ENCODE measurements around the gene CD33. TPM values are rescaled to one million over a fixed set of nuclear protein-coding genes. Genes with fewer than 3 reads are reported as not detected.

The CD33 gene
- total RNA-seq, 1 experiment from 2014 or later: 0.31 TPM

DNA sequence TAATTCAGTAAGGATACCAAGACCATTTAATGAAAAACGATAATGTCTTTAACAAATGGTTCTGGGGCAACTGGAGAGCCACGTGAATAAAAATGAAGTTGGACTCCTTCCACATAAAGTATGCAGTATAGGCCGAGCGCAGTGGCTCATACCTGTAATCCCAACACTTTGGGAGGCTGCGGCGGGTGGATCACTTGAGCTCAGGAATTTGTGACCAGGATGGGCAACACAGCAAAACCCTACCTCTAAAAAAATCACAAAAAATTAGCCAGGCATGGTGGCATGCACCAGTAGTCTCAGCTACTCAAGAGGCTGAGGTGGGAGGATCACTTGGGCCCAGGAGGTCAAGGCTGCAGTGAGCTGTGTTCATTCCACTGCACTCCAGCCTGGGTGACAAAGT lies 20.6 kb upstream of the CD33 start:
- TF ChIP-seq E2F1 (CRISPR knock-in tag; IDR thresholded peaks at IDR 0.05) (no peak), OVOL2 (CRISPR knock-in tag; IDR thresholded peaks at IDR 0.05; ENCODE audit: borderline replicate concordance) (no peak), NR1H2 (CRISPR knock-in tag; IDR thresholded peaks at IDR 0.05) (no peak), ATF1 (CRISPR knock-in tag; IDR thresholded peaks at IDR 0.05) (no peak), CBFB (CRISPR knock-in tag; IDR thresholded peaks at IDR 0.05; ENCODE audit: low read depth) (no peak), ZNF423 (CRISPR knock-in tag; IDR thresholded peaks at IDR 0.05) (no peak), ELF4 (CRISPR knock-in tag; IDR thresholded peaks at IDR 0.05; ENCODE audit: low read depth) (no peak)
- TF ChIP-seq, protein P1, sequence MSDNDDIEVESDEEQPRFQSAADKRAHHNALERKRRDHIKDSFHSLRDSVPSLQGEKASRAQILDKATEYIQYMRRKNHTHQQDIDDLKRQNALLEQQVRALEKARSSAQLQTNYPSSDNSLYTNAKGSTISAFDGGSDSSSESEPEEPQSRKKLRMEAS (CRISPR knock-in tag; IDR thresholded peaks at IDR 0.05): no peak
- DNase-seq (ENCODE audit: low spot score) (no peak), ATAC-seq (no peak)
- peaks cover 32% of the 10 kb centered on the region for H3K27me3 Mint-ChIP-seq (ENCODE audit: low read depth)
- POLR2A ChIA-PET: no interaction called here
- no peaks in the 10 kb centered on the region for H3K9me3 Mint-ChIP-seq
- no peak overlapping the region for H3K4me3 Mint-ChIP-seq
- no peaks in the 10 kb centered on the region for H3K4me1 Mint-ChIP-seq
- H3K36me3 Mint-ChIP-seq: no peaks in the 10 kb centered on the region
- CTCF ChIA-PET: no interaction called here
- no peak overlapping the region for H3K27ac Mint-ChIP-seq

DNA sequence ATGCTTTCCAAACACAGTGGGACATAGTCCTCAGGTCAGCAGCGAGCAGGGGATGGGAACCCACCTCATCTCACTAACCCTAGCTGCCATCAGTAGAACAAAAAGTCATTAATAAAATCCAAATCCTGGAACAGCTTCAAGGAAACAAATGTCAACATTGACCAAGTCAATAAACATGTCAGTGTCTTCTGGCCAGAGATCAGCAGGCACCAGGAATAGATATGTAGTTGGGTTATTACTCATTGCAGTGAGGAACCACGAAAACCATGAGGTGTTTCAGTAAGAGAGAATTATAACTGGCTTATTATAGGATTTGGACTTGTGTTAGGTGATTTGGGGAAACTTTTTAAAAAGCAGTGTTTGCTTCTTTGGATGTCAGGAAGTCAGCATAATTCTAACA lies 17.1 kb upstream of the CD33 start:
- Mint-ChIP-seq H3K9me3 (no peaks in the 10 kb centered on the region; the same call in 1 of the 2 replicates), H3K4me3 (no peak overlapping the region), H3K27me3 (ENCODE audit: low read depth) (peaks cover 31% of the 10 kb centered on the region), H3K36me3 (no peaks in the 10 kb centered on the region), H3K27ac (no peak overlapping the region), H3K4me1 (no peaks in the 10 kb centered on the region)
- ChIA-PET POLR2A (no interaction called here), CTCF (interaction anchor here (1.1 to 1.6 kb wide), 2 partner anchors 9 to 50 kb away, joined by 3 to 7 read pairs; no protein-coding TSS in a partner anchor)
- ATAC-seq: no peak
- DNase-seq (ENCODE audit: low spot score): no peak
- TF ChIP-seq OVOL2 (CRISPR knock-in tag; IDR thresholded peaks at IDR 0.05; ENCODE audit: borderline replicate concordance) (no peak), PRRX2 (CRISPR knock-in tag; IDR thresholded peaks at IDR 0.05) (no peak), AR (CRISPR knock-in tag; IDR thresholded peaks at IDR 0.05) (no peak), ZNF317 (CRISPR knock-in tag; IDR thresholded peaks at IDR 0.05; ENCODE audit: borderline replicate concordance, low read depth) (no peak), ZMAT4 (CRISPR knock-in tag; IDR thresholded peaks at IDR 0.05) (no peak), CREM (CRISPR knock-in tag; IDR thresholded peaks at IDR 0.05) (no peak), ZNF423 (CRISPR knock-in tag; IDR thresholded peaks at IDR 0.05) (no peak), NR1H2 (CRISPR knock-in tag; IDR thresholded peaks at IDR 0.05) (no peak), HMGA2 (CRISPR knock-in tag; IDR thresholded peaks at IDR 0.05) (no peak), CBFB (CRISPR knock-in tag; IDR thresholded peaks at IDR 0.05; ENCODE audit: low read depth) (no peak), FOXP1 (CRISPR knock-in tag; IDR thresholded peaks at IDR 0.05; ENCODE audit: borderline replicate concordance) (no peak), NR2C2 (CRISPR knock-in tag; IDR thresholded peaks at IDR 0.05) (no peak), USF2 (CRISPR knock-in tag; IDR thresholded peaks at IDR 0.05) (no peak), NFYB (CRISPR knock-in tag; conservative IDR thresholded peaks at IDR 0.05; ENCODE audit: low read depth) (no peak), NFE2L1 (CRISPR knock-in tag; IDR thresholded peaks at IDR 0.05) (no peak), SMAD4 (CRISPR knock-in tag; IDR thresholded peaks at IDR 0.05) (no peak), ZNF121 (CRISPR knock-in tag; IDR thresholded peaks at IDR 0.05) (no peak)
- TF ChIP-seq, protein P1 (CRISPR knock-in tag; IDR thresholded peaks at IDR 0.05): no peak
